ENCODE measurements around the gene B3GNT2.
"Not testable (repeated sequence)": the region's sequence is repeated elsewhere in the genome, so short reads cannot be mapped to it uniquely, and the experiment has no call there.

B3GNT2 gene

DNA sequence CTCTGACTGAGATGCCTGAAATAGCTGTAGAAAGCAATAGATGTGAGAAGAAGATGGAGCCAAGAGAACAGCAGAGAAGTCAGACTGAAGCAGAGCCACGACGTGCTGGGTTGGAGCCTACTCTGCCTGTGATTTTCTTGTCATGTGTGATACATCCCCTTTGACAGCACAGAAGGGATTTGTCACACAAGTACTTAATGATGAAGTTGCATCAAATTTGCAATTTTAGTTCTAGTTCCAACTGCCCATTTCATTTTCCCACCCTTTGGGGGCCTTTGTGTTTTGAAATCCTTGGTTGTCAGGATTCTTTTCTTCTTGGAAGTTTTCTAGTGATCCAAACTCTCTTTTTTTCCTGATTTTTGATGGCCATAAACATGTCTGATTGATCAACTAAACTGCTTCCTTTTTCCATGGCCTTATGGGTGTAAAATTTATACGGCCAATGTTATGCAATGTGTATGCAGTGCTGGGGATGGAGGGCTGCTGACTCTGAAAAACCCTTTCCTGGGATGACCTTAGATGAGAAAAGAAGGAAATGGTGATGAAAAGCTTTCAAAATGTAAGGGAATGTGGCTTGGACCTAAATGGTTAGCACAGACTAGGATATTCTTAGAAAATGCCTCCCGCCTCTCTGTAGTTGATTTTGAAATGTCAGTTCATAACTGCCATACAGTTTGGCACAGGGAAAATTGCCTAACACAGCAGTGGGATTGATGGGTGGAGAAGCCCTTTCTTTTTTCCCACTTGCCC lies 9.6 kb upstream of the B3GNT2 start:
- no peak for DNase-seq

DNA sequence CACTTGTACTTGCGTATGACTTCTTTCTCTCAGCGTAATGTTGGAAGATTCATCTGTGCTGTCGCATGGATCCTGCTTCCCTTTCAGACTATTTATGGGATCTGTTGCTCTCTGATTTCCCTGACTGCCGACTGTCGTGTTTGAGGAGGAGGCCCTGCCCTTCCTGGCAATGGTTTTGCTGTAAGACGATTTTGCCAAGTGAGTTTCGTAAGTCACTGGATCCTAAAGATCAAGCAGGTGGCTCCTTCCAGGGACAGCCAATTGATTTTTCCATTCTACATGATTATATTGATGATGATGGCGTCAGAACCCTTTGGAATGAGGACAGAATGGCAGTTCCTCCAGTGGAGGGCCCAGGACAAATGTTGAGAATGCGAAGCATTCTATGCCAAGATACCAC lies 8.7 kb upstream of the B3GNT2 start:
- DNase-seq = no peak

DNA sequence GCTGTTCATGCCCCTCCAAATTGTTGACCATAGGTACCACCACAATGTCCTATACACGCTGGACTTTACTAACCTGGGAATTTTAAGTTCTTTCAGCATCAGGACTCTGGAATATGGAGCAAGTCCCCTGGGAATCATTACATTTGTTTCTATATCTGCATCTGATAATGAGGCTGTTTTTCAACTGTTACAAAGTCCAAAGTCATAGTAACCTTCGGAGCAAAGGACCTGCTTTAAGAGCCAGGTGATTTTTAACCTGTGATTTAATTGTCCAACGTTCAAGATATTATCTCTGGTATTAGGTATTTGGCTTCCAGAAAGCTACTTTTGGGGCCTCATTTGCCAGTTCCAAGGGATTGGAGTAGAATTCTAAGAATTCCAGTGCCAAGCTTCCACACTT lies 7.5 kb upstream of the B3GNT2 start:
- no peak for DNase-seq

DNA sequence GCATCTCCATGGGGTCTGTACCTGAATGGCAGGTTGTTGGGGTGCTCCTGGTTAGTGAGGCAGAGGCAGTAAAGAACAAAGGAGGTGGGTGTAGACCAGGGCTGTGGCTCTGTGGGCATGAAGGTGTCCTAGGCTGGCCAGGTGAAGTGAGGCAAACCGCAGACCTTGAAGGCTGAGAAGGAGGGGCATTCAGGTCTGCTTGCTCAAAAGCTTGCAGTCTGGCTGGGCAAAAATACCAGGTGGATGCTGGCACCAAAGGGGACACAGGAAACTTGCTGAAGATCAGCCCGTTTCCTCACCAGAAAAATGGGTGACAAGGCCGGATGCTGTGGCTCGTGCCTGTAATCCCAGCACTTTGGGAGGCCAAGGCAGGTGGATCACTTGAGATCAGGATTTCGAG lies 6.7 kb upstream of the B3GNT2 start:
- no peak for DNase-seq

- no peak for DNase-seq
Measured at GRCh38 chr2:62192811-62193210, 3.1 kb upstream of the B3GNT2 start.

- DNase-seq = no peak
Measured at GRCh38 chr2:62194558-62195420, 1.1 kb upstream of the B3GNT2 start.

DNA sequence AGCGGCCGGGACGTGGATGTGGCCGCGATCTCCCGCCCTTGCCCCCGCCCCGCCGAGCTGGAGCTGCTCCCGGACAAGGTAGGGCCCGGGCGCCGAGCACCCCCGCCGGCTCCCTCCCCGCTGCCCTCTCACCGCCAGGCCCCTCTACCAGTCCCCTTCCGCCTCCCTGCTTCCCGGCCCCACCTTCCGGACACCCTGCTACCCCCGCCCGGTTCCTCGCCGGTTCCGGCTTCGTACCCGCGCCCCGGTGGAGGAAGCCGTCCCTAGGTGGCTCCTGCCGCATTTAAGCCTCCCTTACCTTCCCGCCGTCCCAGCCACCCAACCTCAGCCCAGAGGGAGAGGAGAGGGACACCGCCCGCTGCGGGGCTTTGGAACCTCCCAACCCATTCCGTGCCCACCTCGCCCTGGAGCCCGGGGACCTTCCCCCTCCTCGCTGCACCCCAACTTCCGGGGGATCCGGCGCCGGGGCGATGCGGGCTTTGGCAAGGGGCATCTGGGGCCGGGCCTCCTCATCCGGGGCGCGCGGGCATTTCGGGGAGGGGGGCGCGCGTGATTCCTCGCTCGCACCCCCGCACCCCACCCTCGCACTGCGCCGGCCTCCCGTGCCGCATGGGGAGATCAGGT lies 475 bp downstream of the B3GNT2 start:
- peak; percentile 74 for DNase-seq

- DNase-seq = no peak
Measured at GRCh38 chr2:62197011-62197924, 1.4 kb downstream of the B3GNT2 start.

DNA sequence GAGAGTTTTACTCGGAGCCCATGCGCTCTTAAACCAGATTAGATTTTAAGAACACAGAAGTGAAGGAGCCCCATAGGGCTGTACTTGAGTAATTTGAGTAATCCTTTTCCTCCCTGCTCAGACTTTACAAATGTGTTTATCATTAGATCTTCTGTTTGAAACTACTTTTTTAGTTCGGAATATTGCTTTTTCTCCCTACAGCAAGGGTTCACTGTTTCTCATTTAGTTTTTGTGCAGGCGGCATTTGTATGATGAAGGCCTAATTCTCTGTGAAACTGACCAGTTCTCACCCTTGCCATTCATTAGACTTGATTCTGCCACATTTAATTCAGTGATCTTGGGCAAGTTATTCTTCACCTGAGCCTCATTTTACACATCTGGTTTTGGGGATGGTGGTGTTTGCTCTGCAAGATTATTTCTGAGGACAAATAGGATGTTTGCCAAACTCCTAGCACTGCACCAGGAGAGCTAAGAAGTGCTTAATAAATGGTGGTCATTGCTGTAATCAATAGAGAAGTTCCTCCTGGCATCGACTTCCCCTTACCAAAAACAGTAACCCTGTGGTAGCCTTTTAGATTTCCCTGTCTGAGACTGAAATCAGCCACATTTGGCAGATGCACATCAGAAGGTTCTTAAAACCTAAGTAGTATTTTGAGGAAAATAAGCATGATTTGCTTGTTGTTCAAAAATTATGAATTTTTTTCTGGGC lies 2.2 kb downstream of the B3GNT2 start:
- DNase-seq = no peak

- DNase-seq = not testable (repeated sequence)
Measured at GRCh38 chr2:62198854-62199253, 2.9 kb downstream of the B3GNT2 start.

GRCh38 chr2:62199392-62200125 lies 3.6 kb downstream of the B3GNT2 start:
- DNase-seq = no peak

DNA sequence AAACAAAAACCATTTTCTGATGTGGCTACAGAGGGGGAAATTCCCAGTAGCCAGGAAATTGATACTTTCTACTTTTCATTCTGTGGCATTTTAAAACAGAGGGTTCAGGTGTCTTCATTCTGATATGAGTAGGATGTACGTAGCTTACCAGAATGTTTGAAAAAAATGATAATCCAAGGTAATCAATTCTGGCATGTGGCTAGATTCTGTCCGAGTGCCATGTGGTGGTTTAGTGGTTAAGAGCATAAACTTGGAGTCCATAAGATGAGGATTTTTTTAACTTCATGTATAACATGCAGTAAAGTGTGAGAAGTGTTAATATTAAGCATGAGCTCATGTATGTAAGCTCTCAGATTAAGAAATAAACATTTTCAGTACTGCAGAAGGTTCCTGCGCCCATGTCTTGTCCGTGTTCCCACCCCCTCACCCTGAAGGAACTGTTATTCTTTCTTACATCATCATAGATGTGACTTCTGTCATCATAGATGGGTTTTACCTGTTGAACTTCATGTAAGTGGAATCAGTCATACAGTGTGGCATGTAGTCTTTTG lies 4.5 kb downstream of the B3GNT2 start:
- no peak for DNase-seq

DNA sequence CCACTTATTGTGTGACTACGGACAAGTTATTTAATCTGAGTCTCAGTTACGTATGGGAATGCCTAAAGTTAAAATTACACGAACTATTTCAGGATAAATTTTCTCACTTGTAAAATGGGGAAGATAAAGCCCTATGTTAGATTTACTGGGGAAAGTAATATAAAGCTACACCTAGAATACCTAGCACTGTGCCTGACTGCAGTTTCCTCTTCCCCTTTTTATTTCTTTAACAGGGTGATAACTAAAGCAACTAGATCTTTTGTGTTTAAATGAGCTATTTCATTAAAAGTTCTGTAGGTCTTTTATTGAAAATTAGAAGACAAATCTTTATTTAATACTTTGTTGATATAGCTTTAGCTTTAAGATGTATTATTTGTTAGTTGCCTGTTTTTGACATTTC lies 5.0 kb downstream of the B3GNT2 start:
- no peak for DNase-seq

- no peak for DNase-seq
Measured at GRCh38 chr2:62201307-62201706, 5.4 kb downstream of the B3GNT2 start.

DNA sequence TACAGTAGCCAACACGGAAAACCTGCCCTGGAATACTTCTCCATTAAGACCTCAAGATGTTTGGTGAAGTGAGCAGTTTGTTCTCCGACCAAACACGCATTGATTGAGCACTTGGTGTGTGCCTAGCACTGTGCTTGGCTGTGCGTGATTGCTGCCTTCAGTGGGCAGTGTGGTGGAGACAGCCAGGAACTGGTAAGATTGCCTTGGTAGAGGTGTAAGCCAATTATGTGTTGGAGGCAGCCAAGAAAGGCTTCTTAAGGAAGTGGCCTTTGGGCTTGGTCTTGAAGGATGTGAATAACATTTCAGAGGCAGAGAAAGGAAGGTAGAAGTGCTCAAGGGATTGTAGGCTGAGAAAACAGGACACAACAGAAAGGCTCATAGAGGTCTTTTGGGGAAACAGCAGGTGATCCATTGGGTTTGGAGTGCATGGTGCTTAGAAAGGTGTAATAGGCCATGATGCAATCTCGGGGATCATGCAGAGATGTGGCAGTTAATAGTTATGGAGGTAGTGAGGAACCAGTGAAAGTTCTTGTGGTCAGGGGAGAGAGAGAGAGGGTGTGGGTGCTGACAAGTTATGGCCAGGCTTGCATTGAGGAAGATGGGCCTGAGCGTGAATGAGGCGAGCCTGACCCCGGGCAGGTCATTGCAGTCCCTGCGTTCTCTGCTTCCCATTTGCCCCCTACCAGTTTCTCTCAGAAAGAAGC lies 6.3 kb downstream of the B3GNT2 start:
- DNase-seq = no peak

- no peak for DNase-seq
Measured at GRCh38 chr2:62202729-62203128, 6.8 kb downstream of the B3GNT2 start.

DNA sequence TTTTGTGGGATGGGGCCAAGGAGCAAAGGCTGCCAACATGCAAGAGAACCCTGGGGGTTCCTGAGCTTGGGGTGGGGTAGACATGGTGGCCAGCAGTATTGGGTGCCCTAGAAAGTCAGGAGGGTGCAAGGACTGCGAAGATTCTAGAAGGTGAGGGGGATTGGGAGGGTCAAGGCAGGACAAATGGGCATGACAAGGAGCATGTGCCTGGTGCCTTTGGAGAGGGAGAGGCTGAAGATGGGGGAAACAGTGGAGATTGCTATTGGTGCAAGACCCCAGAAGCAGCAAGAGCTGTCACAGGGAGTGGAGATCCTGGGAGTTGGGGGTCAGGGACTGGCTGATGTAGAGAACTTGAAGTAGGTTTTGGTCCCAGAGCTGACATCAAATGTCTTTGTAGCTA lies 7.5 kb downstream of the B3GNT2 start:
- no peak for DNase-seq

DNA sequence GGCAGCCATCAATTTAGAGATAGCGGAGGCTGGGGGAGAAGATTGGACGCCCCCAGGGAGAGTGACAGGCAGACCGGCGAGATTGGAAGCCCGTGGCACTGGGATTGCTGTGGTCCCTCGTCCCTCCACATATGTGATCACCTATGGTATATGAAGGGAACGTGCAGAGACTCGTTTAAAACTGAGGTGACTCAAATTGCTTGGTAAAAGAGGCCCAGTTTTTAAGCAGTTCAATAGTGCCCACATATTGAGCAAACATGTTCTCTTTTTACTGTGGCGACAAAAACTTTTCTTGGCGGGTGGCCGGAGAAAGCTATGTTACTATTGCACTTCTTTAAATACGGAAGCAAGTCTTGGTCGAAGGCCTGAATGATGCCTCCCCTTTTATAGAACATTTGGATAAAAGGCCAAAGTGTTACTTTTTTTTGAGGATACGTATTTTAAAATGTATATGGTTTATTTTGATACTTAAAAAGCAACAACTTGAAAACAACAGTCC lies 9.1 kb downstream of the B3GNT2 start:
- DNase-seq = no peak

GRCh38 chr2:62205554-62205953 lies 9.6 kb downstream of the B3GNT2 start:
- no peak for DNase-seq

DNA sequence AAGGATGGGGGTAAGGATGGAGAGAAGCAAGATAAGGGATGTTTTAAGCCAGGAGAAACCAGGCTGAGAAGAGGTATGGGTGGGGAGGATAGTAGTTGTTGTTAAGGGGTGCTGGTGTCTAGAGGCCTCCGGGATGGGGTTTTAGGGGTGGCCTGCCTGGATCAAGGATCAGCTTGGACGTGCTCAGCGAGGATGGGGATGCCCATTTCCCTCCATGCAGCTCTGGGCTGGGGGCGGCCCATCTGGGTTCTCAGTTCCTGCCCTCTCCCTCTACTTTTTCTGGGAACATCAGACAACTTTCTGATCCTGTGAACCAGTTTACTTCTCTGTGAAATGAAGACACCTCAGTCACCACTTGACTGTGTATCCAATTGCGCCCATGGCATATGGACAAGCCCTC lies 10.1 kb downstream of the B3GNT2 start:
- no peak for DNase-seq
